GM23338 (cell line): ENCODE measurements around the gene RAC2.

Experiments
- EZH2 ChIP-seq: fragments of 200-600 bp; sonication (generic); IDR thresholded peaks from one replicate; pipeline ENCODE4 v1.8.0; 2017; ENCODE audit warnings: antibody characterized with exemption, mild to moderate bottlenecking, low read depth; ENCODE audit not compliant: unreplicated experiment
- EZH2phosphoT487 ChIP-seq: fragments of 200-600 bp; sonication (generic); IDR thresholded peaks from one replicate; pipeline ENCODE4 v1.8.1; 2018; ENCODE audit warnings: antibody characterized with exemption; ENCODE audit not compliant: unreplicated experiment
- POLR2AphosphoS5 ChIP-seq: IDR thresholded peaks from 2 replicates; pipeline ENCODE4 v1.6.1; 2016; ENCODE audit warnings: antibody characterized with exemption, low read depth
- STAT1 ChIP-seq: IDR thresholded peaks from one replicate; pipeline ENCODE4 v1.6.1; 2016; ENCODE audit warnings: antibody characterized with exemption; ENCODE audit not compliant: unreplicated experiment
- TF ChIP-seq, protein P1 (sequence below), 2 experiments: fragments of 200-600 bp in 1 of 2; sonication (generic) in 1 of 2; conservative IDR thresholded peaks; 2 replicates each; pipeline versions ENCODE4 v1.5.1 to v1.6.1; 2016 to 2017; ENCODE audit warnings: antibody characterized with exemption in 2 of 2, low read depth in 2 of 2, mild to moderate bottlenecking in 2 of 2, moderate library complexity in 1 of 2

DNA sequence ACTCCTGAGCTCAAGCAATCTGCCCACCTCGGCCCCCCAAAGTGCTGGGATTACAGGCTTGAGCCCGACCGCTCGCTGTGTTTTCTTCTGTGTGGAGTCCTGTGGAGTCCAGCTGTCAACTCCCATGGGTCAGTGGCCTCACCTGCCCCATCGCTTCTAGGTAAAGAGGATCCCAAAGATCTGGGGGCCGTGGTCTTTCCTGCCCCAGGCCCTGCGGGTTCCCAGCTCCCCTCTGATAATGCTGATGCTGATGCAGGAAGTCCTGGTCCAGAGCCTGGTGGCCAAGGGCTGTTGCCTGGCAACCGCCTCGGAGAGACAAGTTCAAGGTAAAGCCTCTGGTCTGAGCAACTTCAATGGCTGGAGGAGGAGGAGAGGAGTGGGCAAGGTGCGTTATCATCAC is 41.4 kb downstream of the RAC2 start:
- TF ChIP-seq, protein P1, sequence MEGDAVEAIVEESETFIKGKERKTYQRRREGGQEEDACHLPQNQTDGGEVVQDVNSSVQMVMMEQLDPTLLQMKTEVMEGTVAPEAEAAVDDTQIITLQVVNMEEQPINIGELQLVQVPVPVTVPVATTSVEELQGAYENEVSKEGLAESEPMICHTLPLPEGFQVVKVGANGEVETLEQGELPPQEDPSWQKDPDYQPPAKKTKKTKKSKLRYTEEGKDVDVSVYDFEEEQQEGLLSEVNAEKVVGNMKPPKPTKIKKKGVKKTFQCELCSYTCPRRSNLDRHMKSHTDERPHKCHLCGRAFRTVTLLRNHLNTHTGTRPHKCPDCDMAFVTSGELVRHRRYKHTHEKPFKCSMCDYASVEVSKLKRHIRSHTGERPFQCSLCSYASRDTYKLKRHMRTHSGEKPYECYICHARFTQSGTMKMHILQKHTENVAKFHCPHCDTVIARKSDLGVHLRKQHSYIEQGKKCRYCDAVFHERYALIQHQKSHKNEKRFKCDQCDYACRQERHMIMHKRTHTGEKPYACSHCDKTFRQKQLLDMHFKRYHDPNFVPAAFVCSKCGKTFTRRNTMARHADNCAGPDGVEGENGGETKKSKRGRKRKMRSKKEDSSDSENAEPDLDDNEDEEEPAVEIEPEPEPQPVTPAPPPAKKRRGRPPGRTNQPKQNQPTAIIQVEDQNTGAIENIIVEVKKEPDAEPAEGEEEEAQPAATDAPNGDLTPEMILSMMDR (conservative IDR thresholded peaks at IDR 0.05; ENCODE audit: low read depth in 2 of 2) = no peak
- no peak for TF ChIP-seq EZH2
- no peak for TF ChIP-seq POLR2AphosphoS5
- no peak for TF ChIP-seq EZH2phosphoT487
- no peak for TF ChIP-seq STAT1
